ENCODE data around the gene SDR42E2.

GRCh38 chr16:22141767-22142166 is 20.5 kb upstream of the SDR42E2 start:
- TF ChIP-seq EZH2 (IDR thresholded peaks at IDR 0.05) (no peak), CTCF (IDR thresholded peaks at IDR 0.05) (peak; percentile 65)
